ENCODE data around the gene SPEN.

Gene SPEN

DNA sequence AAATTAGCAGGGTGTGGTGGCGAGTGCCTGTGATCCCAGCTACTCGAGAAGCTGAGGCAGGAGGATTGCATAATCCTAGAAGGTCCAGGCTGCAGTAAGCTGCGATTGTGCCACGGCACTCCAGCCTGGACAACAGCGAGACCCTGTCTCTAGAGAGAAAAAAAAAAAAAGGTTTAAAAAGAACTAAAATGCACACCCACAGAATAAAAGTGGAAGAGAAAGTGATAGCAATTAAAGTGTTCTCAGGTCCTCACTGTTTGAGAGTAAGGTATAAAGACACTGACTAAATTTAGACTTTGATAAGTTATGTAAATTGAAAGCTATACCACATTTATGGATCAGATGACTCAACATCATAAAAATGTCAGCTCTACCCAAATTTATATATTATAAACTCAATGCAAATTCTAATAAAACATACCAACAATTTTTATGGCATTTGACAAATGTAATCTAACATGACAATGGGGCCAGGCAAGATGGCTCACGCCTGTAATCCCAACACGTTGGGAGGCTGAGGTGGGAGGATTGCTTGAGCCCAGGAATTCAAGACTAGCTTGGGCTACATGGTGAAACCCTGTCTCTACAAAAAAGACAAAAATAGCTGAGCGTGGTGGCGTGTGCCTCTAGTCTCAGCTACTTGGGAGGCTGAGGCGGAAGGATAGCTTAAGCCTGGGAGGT is 116.6 kb downstream of the SPEN start:
- no peak for DNase-seq (ENCODE audit: low read depth, low spot score)
- TF ChIP-seq CTCF (IDR thresholded peaks at IDR 0.05; ENCODE audit: insufficient read depth, low read length, missing control alignments) = no peak
- no peak overlapping the region for H3K4me3 ChIP-seq (ENCODE audit: low read depth, low read length)
- ChIA-PET CTCF (interaction anchor here (1.0 to 2.6 kb wide), 3 partner anchors 9 to 30 kb away, joined by 4 to 9 read pairs (median 4); no protein-coding TSS in a partner anchor), POLR2A (interaction anchor here (1.0 kb wide), 1 partner anchor 11 kb away, joined by 4 read pairs; no protein-coding TSS in a partner anchor)

DNA sequence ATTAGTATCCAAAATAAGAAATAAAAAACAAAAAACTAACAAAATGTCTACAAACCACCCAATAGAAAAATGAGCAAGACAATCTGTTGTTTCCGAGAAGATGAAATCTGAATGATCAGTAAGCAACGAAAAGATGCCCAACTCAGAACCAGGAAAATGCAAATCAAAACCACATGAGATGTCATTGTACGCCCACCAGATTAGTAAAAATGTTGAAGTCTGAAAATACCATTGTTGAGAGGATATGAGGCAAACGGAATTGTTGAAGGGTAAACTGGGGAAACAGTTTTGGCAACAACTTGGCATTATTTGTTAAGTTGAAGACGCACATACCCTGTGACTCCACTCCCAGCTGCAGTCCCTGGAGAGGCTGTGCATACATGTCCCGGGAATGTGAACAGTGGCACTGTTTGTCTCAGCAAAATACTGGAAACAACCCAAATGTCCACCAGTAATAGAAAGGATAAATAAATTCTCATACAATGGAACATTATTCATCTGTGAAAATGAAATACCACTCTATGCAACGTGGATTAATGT is 117.8 kb downstream of the SPEN start:
- ChIA-PET POLR2A (no interaction called here), CTCF (interaction anchor here (0.9 to 2.6 kb wide), 6 partner anchors 8 to 173 kb away, joined by 3 to 11 read pairs (median 4); no protein-coding TSS in a partner anchor)
- DNase-seq (ENCODE audit: low read depth, low spot score) = no peak
- TF ChIP-seq CTCF (IDR thresholded peaks at IDR 0.05; ENCODE audit: insufficient read depth, low read length, missing control alignments) = no peak
- H3K4me3 ChIP-seq (ENCODE audit: low read depth, low read length) = no peak overlapping the region

DNA sequence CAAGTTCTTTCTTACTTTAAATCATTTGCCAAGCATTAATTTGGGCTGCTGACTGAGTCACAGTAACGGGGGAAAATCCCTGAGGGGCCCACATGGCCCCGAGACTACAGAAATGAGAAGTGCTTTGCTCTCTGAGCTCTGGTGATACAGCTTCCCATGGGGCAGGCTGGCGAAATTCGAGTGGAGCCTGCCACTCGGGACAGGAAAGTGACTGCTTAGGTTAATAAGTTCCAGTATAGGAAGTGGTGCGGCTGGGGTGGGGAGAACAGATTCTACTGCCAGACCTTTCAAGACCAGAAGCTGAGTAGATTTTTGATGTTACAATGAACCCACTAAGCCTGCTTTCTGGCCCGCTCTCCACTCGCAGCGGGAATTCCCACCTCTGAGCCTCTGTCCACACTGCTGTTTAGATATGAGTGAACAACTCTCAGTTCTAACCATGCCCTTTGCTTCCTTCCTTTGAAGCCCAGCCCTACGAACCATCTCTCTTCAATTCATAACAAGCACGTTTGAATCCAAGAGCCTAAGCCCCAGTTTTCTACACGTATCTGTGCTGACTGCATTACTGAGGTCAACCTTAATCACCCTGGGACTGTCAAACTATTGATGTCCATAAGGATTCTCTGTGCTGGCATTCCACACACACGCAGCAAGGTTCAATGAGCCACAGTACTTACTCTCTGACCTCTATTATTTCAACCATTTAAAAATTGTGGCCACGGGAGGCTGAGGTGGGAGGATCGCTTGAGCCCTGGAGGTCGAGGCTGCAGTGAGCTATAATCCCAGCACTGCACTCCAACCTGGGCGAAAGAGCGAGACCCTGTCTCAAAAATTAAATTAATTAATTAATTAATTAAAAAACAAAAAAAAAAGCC is 118.8 kb downstream of the SPEN start:
- ChIA-PET POLR2A (interaction anchor here (1.2 kb wide), 1 partner anchor 10 kb away, joined by 5 read pairs; the partner anchor contains the start of gene ZBTB17), CTCF (interaction anchor here (0.9 to 2.3 kb wide), 5 partner anchors 9 to 174 kb away, joined by 3 to 11 read pairs (median 3); no protein-coding TSS in a partner anchor)
- H3K4me3 ChIP-seq (ENCODE audit: low read depth, low read length) = no peak overlapping the region
- no peak for TF ChIP-seq CTCF (IDR thresholded peaks at IDR 0.05; ENCODE audit: insufficient read depth, low read length, missing control alignments)
- no peak for DNase-seq (ENCODE audit: low read depth, low spot score)

- POLR2A ChIA-PET = interaction anchor here (1.2 kb wide), 1 partner anchor 9 kb away, joined by 5 read pairs; the partner anchor contains the start of gene ZBTB17
- TF ChIP-seq CTCF (IDR thresholded peaks at IDR 0.05; ENCODE audit: insufficient read depth, low read length, missing control alignments) = no peak
Measured at GRCh38 chr1:15966956-15967344, 119.4 kb downstream of the SPEN start.

GRCh38 chr1:15968172-15968571 is 120.7 kb downstream of the SPEN start:
- no peak for DNase-seq (ENCODE audit: low read depth, low spot score)
- H3K4me3 ChIP-seq (ENCODE audit: low read depth, low read length) = no peak overlapping the region
- ChIA-PET POLR2A (no interaction called here), CTCF (interaction anchor here (1.2 to 2.5 kb wide), 4 partner anchors 8 to 153 kb away, joined by 3 to 17 read pairs (median 4); partner anchors contain the start of gene ZBTB17)
- no peak for TF ChIP-seq CTCF (IDR thresholded peaks at IDR 0.05; ENCODE audit: insufficient read depth, low read length, missing control alignments)

More at GRCh38 chr1:15966956-15967344, 119.4 kb downstream of the SPEN start:
- no peak for DNase-seq (ENCODE audit: low read depth, low spot score)
- H3K4me3 ChIP-seq (ENCODE audit: low read depth, low read length) = no peak overlapping the region
- CTCF ChIA-PET = interaction anchor here (1.2 to 2.5 kb wide), 4 partner anchors 9 to 175 kb away, joined by 3 to 17 read pairs (median 8); partner anchors contain the start of gene ZBTB17

All from AG04449 (cell line).